A673 (cell line): ENCODE data around the gene RYR1. TPM values are rescaled to one million over a fixed set of nuclear protein-coding genes. Genes with fewer than 3 reads are reported as not detected.
A peak's percentile ranks its signal among the peaks of the same experiment; 100 is the strongest.

Experiments
- BruUV-seq: library from RNA; stranded (reverse); fragments of 400-500 nt; replicated peaks from 2 replicates; lab custom pipeline; 2021; lab: Mats Ljungman, UMichigan
- CTCF ChIA-PET: fragments of 300-600 bp; sonication (Branson Sonifier 250); formaldehyde crosslinking; loops from one replicate; lab custom pipeline; 2022; ENCODE audit warnings: antibody characterized with exemption; lab: Charles Lee
- POLR2A ChIA-PET: fragments of 300-600 bp; sonication (Branson Sonifier 250); formaldehyde crosslinking; loops from one replicate; lab custom pipeline; 2022; ENCODE audit warnings: antibody characterized with exemption; ENCODE audit not compliant: low non-redundant PET; lab: Charles Lee
- DNase-seq: peaks from one replicate; pipeline ENCODE4 v3.0.0-alpha.2; 2015; ENCODE audit warnings: low spot score
- H3K27ac ChIP-seq: fragments of 200-600 bp; sonication (generic); 2 replicates; pipeline ENCODE4 v1.5.1; 2016; ENCODE audit warnings: mixed run types, low read depth, mild to moderate bottlenecking, mixed read lengths, antibody characterized with exemption, low read length; ENCODE audit not compliant: poor library complexity, severe bottlenecking
- H3K27me3 ChIP-seq: fragments of 200-600 bp; sonication (generic); replicated peaks from 2 replicates; pipeline ENCODE4 v1.6.1; 2017; ENCODE audit warnings: mixed run types, low read depth, mild to moderate bottlenecking, mixed read lengths, antibody characterized with exemption, low read length; ENCODE audit not compliant: insufficient read depth, poor library complexity
- H3K36me3 ChIP-seq: fragments of 200-600 bp; sonication (generic); 2 replicates; pipeline ENCODE4 v1.6.1; 2016; ENCODE audit warnings: mixed run types, mild to moderate bottlenecking, mixed read lengths, antibody characterized with exemption, low read length; ENCODE audit not compliant: insufficient read depth, poor library complexity, severe bottlenecking
- H3K4me1 ChIP-seq: fragments of 200-600 bp; sonication (generic); 2 replicates; pipeline ENCODE4 v1.6.1; 2017; ENCODE audit warnings: mixed run types, mild to moderate bottlenecking, mixed read lengths, antibody characterized with exemption, low read length; ENCODE audit not compliant: insufficient read depth, poor library complexity, severe bottlenecking
- H3K4me3 ChIP-seq: fragments of 200-600 bp; sonication (generic); 2 replicates; pipeline ENCODE4 v1.5.1; 2016; ENCODE audit warnings: low read depth, mixed run types, mild to moderate bottlenecking, mixed read lengths, low read length; ENCODE audit not compliant: poor library complexity, severe bottlenecking
- H3K9me3 ChIP-seq: fragments of 200-600 bp; sonication (generic); 2 replicates; pipeline ENCODE4 v1.6.1; 2016; ENCODE audit warnings: mixed run types, low read depth, mild to moderate bottlenecking, mixed read lengths, antibody characterized with exemption, low read length; ENCODE audit not compliant: poor library complexity, severe bottlenecking
- EZH2 ChIP-seq: fragments of 200-600 bp; sonication (generic); IDR thresholded peaks from 2 replicates; pipeline ENCODE4 v1.6.1; 2017; ENCODE audit warnings: borderline replicate concordance, low read depth, mild to moderate bottlenecking, mixed read lengths, antibody characterized with exemption, low read length; ENCODE audit not compliant: poor library complexity, severe bottlenecking
- intact Hi-C: fragments of 100-400 bp; cut with micrococcal nuclease; formaldehyde crosslinking; loops from one replicate; pipeline ENCODE4 v1.10.0; 2022; ENCODE audit not compliant: unreplicated experiment
- total RNA-seq: library from RNA; stranded (reverse); gene quantifications from 2 replicates; pipeline ENCODE4 v1.2.3, GENCODE V29; 2021
- TF ChIP-seq, protein P1 (sequence below): fragments of 300-800, 200-600 bp; sonication (generic); conservative IDR thresholded peaks from 2 replicates; pipeline ENCODE4 v1.5.1; 2017; ENCODE audit warnings: low read depth, mild to moderate bottlenecking, antibody characterized with exemption, low read length, moderate library complexity, mixed read lengths

RYR1 gene
- total RNA-seq, 1 experiment from 2014 or later: 0.28 TPM

DNA sequence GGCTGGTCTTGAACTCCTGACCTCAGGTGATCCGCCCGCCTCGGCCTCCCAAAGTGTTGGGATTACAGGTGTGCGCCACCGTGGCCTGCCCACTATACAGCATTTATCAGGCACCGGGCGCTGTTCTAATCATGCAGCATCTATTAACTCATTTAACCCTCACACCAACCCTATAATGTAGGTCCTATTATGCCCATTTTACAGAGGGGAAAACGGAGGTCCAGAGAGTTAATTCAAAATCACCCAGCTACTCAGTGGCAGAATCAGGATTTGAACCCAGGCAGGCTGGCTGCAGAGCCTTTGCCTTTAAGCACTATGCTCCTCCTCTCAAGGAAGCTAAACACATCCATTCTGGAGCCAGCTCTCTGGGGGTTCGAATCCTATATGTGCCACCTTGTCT, 130.0 kb downstream of the RYR1 start:
- CTCF ChIA-PET: no interaction called here
- BruUV-seq: no TSS peak
- H3K4me1 ChIP-seq: no peaks in the 10 kb centered on the region
- peaks cover 16% of the 10 kb centered on the region for H3K27me3 ChIP-seq
- TF ChIP-seq EZH2: no peak
- TF ChIP-seq, protein P1, sequence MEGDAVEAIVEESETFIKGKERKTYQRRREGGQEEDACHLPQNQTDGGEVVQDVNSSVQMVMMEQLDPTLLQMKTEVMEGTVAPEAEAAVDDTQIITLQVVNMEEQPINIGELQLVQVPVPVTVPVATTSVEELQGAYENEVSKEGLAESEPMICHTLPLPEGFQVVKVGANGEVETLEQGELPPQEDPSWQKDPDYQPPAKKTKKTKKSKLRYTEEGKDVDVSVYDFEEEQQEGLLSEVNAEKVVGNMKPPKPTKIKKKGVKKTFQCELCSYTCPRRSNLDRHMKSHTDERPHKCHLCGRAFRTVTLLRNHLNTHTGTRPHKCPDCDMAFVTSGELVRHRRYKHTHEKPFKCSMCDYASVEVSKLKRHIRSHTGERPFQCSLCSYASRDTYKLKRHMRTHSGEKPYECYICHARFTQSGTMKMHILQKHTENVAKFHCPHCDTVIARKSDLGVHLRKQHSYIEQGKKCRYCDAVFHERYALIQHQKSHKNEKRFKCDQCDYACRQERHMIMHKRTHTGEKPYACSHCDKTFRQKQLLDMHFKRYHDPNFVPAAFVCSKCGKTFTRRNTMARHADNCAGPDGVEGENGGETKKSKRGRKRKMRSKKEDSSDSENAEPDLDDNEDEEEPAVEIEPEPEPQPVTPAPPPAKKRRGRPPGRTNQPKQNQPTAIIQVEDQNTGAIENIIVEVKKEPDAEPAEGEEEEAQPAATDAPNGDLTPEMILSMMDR: no peak
- intact Hi-C loops: no loop called here
- POLR2A ChIA-PET: no interaction called here
- no peaks in the 10 kb centered on the region for H3K9me3 ChIP-seq
- DNase-seq: no peak
- H3K27ac ChIP-seq: no peak overlapping the region
- H3K4me3 ChIP-seq: no peak overlapping the region
- no peaks in the 10 kb centered on the region for H3K36me3 ChIP-seq

DNA sequence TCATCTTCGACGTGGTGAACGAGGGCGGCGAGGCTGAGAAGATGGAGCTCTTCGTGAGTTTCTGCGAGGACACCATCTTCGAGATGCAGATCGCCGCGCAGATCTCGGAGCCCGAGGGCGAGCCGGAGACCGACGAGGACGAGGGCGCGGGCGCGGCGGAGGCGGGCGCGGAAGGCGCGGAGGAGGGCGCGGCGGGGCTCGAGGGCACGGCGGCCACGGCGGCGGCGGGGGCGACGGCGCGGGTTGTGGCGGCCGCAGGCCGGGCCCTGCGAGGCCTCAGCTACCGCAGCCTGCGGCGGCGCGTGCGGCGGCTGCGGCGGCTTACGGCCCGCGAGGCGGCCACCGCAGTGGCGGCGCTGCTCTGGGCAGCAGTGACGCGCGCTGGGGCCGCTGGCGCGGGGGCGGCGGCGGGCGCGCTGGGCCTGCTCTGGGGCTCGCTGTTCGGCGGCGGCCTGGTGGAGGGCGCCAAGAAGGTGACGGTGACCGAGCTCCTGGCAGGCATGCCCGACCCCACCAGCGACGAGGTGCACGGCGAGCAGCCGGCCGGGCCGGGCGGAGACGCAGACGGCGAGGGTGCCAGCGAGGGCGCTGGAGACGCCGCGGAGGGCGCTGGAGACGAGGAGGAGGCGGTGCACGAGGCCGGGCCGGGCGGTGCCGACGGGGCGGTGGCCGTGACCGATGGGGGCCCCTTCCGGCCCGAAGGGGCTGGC, 131.6 kb downstream of the RYR1 start:
- BruUV-seq: no TSS peak
- Histone ChIP-seq H3K9me3 (no peaks in the 10 kb centered on the region), H3K4me1 (no peaks in the 10 kb centered on the region), H3K4me3 (peak overlapping the region; percentile 26), H3K27me3 (peaks cover 16% of the 10 kb centered on the region), H3K27ac (no peak overlapping the region), H3K36me3 (no peaks in the 10 kb centered on the region)
- no peak for DNase-seq
- TF ChIP-seq EZH2: no peak
- TF ChIP-seq, protein P1: no peak
- intact Hi-C loops: no loop called here
- ChIA-PET CTCF (no interaction called here), POLR2A (no interaction called here)

DNA sequence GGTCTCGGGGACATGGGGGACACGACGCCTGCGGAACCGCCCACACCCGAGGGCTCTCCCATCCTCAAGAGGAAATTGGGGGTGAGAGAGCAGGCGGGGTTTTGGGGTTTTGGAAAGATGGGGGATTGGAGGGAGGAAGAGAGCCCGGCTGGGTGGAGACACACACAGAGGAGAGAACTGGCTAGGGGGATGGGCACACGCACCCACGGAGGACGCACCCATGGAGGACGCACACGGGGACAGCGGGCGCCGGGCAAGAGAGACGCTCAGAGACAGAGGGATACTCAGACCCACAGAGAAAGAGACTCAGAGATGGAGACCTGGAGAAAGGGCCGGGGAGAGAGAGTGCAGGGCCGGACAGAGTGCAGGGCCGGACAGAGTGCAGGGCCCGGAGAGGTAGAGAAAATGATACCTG, 132.2 kb downstream of the RYR1 start:
- no TSS peak for BruUV-seq
- DNase-seq: no peak
- Histone ChIP-seq H3K27ac (no peak overlapping the region), H3K4me3 (peak overlapping the region; percentile 26), H3K9me3 (no peaks in the 10 kb centered on the region), H3K36me3 (no peaks in the 10 kb centered on the region), H3K4me1 (no peaks in the 10 kb centered on the region), H3K27me3 (peaks cover 16% of the 10 kb centered on the region)
- ChIA-PET POLR2A (no interaction called here), CTCF (no interaction called here)
- TF ChIP-seq EZH2: no peak
- TF ChIP-seq, protein P1: no peak
- intact Hi-C loops: no loop called here
